OCI-M2 (cell line): ENCODE results near the gene AP2A1.
"Not testable (repeated sequence)": the region's sequence is repeated elsewhere in the genome, so short reads cannot be mapped to it uniquely, and the experiment has no call there.

ENCODE experiments used
- DNase-seq: peaks from one replicate; lab custom pipeline; 2025; ENCODE audit not compliant: unreplicated experiment; lab: John Stamatoyannopoulos, UW

The AP2A1 gene

DNA sequence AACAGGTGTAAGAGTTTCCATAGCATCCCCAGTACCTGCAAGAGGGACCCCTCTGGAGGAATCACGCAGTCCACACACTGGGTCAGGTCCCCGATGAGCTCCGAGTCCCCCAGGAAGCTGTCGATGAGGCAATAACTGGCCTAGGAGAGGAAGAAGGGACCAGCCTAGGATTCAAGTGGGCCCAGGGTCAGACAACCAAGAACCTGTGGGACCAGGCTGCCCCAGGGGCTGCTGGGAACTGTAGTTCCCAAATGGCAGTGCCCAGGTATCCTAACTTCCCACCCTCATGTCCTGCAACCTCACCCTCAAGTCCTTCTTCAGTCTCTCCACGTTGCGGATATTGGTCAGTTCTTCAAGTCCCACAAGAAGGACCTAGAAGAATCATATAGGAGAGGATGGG, 44.5 kb downstream of the AP2A1 start:
- no peak for DNase-seq

GRCh38 chr19:49812452-49812996, 45.7 kb downstream of the AP2A1 start:
- DNase-seq, result no peak

DNA sequence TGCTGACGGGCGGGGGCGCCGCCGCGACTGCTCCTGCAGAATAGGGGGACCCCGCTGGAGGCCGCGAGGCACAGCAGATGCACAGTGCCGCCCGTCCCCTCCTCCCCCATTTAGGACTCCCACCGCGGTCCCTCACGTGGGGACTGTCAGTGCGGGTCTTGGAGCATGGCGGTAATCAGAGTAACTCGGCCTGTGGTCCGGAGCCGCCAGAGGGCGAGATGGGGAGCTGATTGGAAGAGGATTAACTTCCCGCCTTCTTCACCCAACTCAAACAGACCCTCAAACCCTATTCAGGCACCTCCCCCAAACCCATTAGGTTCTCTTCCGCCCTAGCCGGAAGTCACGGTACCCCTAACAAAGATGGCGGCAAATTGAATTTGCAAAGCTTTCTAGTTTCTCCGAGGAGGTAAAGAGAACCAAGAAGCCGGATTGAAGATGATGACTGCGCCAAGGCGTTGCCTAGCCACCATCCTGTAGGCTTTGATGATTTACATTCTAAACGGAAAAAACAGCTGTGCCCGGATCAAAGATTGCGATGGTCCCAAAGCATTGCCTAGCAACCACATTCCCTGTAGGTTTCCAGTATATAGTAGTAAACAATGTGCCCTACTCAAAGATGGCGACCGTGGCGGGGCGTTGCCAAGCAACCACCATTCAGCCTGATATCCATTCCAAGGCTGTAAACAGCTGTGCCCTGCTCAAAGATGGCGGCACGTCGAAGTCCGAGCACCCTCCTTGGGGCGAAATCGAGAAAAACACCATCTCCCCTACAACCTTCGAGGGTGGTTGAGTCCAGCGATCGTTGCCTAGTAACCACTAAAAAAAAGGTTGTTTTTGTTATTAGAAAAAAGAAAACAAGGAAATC, 46.4 kb downstream of the AP2A1 start, which contains the start of gene FUZ:
TSS of gene FUZ (minus strand) at position 296 of the 865 bp plus-strand sequence. CDS start at position 110, 186 bp downstream.
- DNase-seq, result peak; percentile 98

DNA sequence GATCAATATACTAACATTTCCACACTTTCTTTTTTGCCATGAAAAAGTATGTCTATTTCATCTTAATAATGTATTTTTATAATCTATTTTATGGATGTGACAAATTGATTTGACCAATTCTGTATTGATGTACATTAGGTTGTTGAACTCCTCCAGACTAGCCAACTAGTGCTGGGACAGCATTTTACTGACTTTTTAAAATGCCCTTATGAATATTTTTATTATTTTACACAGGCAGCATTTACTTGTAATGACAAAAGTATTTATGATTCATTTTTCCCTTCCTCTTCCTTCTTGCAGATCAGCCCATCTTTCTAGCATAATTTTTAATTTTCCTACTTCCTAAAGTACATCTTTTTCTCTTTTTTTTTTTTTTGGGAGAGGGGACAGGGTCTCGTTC, 47.2 kb downstream of the AP2A1 start:
- DNase-seq, result no peak

GRCh38 chr19:49816590-49816989, 49.8 kb downstream of the AP2A1 start:
- DNase-seq, result no peak

- peak; percentile 96 for DNase-seq
Measured at GRCh38 chr19:49817964-49818648, 51.3 kb downstream of the AP2A1 start, which contains the start of gene MED25. Gene MED25, plus strand, starts transcription at chr19:49818289. Its CDS starts 53 bp downstream, at chr19:49818342.

DNA sequence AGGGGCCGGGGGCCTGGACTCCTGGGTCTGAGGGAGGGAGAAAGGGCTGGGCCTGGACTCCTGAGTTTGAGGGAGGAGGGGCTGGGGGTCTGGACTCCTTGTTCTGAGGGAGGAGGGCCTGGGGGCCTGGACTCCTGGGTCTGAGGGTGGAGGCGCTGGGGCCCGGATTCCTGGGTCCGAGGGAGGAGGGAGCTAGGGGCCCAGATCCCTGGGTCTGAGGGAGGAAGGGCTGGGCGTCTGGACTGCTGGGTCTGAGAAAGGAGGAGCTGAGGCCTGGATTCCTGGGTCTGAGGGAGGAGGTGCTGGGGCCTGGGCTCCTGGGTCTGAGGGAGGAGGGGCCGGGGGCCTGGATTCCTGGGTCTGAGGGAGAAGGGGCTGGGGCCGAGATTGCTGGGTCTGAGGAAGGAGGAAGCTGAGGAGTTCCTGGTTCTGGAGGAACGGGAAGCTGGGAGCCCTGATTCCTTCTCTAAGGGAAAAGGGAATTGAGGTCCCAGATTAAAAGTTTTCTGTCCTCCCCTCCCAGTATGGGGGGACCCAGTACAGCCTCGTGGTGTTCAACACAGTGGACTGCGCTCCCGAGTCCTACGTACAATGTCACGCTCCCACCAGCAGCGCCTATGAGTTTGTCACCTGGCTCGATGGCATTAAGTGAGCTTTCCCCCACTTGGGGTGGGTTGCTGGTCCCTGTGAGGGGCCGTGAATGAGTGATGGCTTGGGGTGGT, 52.0 kb downstream of the AP2A1 start:
- no peak for DNase-seq

DNA sequence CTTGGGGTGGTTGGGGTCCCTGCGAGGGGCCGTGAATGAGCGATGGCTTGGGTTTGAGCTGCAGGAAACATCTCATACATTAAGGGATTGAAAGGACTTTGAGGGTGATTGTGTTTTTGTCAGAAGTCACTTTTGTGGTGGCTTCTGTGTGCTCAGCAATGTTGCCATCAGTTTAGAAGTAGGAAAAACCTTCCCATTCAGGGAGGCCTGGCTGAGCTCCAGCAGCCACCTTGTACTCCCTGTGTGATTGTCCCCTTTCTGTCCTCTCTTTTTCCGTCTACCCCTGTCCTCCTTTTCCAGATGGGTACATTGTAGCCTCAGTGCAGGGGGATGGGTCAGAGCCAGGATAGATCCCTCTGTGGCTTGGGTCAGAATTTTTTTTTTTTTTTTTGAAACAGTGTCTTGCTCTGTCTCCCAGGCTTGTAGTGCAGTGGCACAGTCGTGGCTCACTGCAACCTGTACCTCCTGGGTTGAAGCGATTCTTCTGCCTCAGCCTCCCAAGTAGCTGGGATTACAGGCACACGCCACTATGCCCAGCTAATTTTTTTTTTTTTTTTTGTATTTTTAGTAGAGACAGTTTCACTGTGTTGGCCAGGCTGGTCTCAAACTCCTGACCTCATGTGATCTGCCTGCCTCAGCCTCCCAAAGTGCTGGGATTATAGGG, 52.8 kb downstream of the AP2A1 start:
- DNase-seq, result not testable (repeated sequence)

GRCh38 chr19:49820125-49820524, 53.3 kb downstream of the AP2A1 start:
- DNase-seq, result peak; percentile 71

DNA sequence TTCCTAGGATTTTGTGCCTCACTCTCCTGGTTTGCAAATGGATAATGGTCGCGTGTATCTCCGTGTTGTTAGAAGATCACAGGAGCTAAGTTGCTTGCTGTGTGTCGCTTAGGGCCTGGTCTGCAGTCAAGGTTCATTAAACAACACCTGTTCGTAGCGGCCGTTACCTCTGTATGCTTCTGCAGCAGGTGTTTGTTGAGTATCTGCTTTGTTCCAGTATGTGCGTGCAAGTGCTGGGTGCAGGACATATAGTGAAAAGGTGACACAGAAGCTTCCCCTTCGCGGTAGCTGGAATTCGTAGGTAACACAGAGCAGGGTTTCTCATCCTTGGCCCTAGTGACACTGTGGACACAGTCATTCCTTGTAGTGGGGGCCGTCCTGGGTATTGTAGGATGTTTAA, 56.7 kb downstream of the AP2A1 start:
- DNase-seq, result no peak

DNA sequence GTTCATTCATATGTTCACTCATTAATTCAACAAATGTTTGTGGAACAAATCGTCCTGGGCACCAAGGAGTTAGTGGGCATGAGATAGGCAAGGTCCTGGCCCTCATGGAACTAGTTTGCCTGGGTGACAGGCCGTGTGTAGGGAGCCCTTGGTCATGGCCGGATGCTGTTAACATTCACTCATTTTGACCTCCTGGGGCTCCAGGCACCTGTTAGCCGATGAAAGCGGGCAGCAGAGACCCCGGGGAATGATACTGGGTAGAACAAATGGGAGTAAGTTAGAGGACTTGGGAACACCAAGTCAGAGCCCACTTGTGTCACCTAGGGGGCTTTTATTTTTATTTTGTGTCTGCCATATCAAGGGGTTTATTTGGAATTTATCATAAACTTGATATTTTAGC, 57.9 kb downstream of the AP2A1 start:
- no peak for DNase-seq

DNA sequence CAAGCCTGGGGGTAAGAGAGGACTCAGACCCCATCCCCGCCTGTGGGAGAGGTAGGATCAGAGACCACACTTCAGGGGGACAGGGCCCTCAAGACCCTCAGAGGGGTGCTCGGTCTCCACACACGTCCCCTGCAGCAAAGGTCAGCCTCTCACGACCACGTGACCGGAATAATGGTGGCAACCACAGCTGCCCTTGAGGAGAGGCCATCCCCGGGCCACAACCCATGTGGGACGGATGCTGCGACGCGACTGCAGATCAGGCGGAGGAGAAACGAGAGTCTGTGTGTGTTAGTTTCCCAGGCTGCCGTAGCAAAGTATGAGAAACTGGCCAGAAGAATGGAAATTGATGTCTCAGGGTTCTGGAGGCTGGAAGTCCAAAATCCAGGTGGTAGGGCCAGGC, 60.2 kb downstream of the AP2A1 start:
- no peak for DNase-seq

- no peak for DNase-seq
Measured at GRCh38 chr19:49829200-49829599, 62.4 kb downstream of the AP2A1 start.

DNA sequence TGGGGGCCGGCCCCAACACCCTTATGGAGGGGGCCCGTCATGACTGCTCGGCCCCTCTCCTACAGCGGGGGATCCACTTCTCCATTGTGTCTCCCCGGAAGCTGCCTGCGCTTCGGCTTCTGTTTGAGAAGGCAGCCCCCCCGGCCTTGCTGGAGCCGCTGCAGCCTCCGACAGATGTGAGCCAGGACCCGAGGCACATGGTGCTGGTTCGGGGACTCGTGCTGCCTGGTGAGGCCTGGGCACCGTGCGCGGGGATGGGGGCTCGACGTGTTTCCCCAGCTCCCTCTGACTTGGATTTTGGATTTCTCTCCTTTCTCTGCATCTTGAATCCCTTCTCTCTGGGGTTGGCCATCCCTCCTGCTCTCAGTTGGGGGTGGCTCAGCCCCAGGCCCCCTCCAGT, 62.9 kb downstream of the AP2A1 start:
- no peak for DNase-seq

DNA sequence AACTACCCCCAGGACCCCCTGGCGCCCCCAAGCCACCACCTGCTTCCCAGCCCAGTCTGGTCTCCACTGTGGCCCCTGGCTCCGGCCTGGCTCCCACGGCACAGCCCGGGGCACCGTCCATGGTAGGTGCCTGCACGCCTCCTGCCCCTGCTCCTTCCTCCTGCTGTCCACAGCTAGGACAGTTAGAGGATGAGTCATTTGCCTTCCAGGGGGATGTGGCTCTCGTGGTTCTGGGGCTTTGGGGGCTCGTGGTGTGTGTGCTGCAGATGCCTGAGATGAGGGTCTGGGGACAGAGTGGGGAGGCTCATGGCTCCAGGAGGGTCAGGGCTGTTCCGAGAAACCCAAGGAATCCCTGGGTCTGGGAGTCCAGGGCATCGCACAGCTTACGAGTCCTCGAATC, 64.0 kb downstream of the AP2A1 start:
- no peak for DNase-seq

DNA sequence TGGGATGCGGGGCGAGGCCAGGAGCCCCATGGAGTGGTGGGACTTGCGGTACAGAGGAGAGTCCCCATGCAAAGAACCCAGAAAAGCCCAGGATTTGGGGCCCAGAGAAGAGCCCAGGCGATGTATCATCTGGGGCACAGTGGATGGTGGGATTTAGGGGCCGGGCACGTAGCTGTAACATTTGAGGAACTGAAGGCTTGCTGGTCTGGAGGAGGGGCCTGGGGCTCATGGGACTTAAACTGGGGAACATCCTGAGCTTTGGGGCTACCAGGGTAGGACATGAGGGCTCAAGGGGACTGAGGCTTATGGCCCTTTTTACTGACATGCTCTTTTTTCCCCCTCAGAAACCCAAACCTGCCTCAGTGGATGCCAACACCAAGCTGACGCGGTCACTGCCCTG, 64.8 kb downstream of the AP2A1 start:
- no peak for DNase-seq

- DNase-seq, result no peak
Measured at GRCh38 chr19:49832556-49832955, 65.8 kb downstream of the AP2A1 start.

GRCh38 chr19:49833599-49833998, 66.8 kb downstream of the AP2A1 start:
- no peak for DNase-seq

GRCh38 chr19:49835562-49835961, 68.8 kb downstream of the AP2A1 start:
- no peak for DNase-seq

- no peak for DNase-seq
Measured at GRCh38 chr19:49836176-49837008, 69.6 kb downstream of the AP2A1 start.
